ENCODE results near the gene WDR70.
"Not testable (repeated sequence)": the region's sequence is repeated elsewhere in the genome, so short reads cannot be mapped to it uniquely, and the experiment has no call there.

Gene WDR70

GRCh38 chr5:37637165-37637845 is 258.2 kb downstream of the WDR70 start:
- no peak for DNase-seq (ENCODE audit: low read depth, low spot score)

DNA sequence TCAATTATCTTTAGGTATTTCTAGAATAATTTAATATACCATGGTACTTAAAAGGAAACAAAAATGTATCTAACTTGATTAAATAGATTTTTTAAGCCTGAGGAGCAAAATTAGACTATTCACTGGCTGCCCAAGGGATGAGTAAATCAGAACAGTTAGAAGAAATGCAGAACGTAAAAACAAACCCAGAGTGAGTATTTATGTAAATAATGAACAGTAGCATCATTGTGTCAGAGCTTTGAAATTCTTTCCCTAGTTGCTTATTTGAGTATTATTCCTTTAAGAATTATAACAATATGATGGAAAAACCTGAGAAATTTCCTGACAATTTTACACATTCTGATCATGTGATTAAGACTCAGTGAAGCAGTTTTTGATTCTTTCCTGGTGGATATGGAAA is 259.8 kb downstream of the WDR70 start:
- no peak for DNase-seq (ENCODE audit: low read depth, low spot score)

DNA sequence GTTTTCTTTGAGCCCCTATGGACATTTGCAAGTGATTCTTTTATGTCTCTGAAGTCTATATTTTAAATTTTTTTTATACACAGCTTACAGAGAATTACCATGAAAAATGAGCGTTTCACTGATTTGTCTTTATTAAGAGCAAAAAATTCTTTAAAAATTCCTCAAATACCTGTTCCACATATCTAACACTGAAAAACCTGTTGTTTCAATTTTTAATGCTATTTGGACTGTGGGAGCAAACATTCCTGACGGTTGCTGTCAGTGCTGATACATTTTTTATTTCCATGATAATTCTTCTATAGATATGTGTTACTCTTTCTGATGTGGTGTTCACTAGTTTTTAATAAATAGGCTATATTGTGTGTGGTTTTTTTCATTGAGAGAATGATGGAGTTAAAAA is 261.0 kb downstream of the WDR70 start:
- DNase-seq (ENCODE audit: low read depth, low spot score), result no peak

GRCh38 chr5:37641933-37642332 is 262.8 kb downstream of the WDR70 start:
- no peak for DNase-seq (ENCODE audit: low read depth, low spot score)

DNA sequence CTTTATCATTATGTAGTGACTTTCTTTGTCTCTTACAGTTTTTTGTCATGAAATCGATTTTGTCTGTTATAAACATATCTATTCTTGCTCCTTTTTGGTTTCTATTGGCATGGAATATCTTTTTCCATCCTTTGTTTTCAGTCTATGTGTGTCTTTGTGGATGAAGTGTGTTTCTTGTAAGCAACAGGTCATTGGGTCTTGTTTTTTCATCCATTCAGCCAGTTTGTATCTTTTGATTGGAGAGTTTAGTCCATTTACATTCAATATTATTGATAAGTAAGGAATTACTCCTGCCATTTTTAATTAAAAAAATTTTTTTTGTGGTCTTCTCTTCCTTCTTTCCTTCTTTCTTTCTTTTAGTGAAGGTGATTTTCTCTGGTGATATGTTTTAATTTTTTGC is 266.6 kb downstream of the WDR70 start:
- DNase-seq (ENCODE audit: low read depth, low spot score), result no peak

GRCh38 chr5:37654566-37654965 is 275.4 kb downstream of the WDR70 start:
- not testable (repeated sequence) for DNase-seq (ENCODE audit: low read depth, low spot score)

DNA sequence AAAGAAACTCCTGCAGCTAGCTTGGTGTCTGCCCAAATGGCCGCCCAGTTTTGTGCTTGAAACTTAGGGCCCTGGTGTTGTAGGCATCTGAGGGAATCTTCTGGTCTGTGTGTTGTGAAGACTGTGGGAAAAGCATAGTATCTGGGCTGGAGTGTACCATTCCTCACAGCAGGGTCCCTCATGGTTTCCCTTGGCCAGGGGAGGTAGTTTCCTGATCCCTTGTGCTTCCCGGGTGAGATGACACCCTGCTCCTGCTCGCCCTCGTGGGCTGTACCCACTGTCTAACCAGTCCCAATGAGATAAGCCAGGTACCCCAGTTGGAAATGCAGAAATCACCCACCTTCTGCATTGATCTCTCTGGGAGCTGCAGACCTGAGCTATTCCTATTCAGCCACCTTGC is 277.9 kb downstream of the WDR70 start:
- DNase-seq (ENCODE audit: low read depth, low spot score), result no peak

DNA sequence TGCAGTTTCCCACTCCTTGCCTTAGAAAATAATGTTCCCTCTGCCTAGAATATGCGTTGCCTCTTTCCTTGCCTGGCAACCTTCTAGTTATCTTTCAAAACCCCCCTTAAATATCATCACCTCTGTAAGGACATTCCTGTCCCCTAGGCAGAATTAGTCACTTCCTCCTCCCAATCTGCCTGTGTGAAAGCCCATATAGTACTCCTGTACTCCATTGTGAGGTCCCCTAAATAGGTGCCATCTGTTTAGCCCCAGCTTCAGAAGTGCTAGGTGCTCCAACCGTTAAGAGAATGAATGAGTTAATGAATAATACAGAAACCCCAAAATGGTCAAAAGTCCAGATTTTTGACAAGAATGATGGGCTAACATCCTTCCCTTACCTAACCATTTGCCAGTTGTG is 279.3 kb downstream of the WDR70 start:
- no peak for DNase-seq (ENCODE audit: low read depth, low spot score)

GRCh38 chr5:37660319-37660718 is 281.2 kb downstream of the WDR70 start:
- DNase-seq (ENCODE audit: low read depth, low spot score), result no peak

DNA sequence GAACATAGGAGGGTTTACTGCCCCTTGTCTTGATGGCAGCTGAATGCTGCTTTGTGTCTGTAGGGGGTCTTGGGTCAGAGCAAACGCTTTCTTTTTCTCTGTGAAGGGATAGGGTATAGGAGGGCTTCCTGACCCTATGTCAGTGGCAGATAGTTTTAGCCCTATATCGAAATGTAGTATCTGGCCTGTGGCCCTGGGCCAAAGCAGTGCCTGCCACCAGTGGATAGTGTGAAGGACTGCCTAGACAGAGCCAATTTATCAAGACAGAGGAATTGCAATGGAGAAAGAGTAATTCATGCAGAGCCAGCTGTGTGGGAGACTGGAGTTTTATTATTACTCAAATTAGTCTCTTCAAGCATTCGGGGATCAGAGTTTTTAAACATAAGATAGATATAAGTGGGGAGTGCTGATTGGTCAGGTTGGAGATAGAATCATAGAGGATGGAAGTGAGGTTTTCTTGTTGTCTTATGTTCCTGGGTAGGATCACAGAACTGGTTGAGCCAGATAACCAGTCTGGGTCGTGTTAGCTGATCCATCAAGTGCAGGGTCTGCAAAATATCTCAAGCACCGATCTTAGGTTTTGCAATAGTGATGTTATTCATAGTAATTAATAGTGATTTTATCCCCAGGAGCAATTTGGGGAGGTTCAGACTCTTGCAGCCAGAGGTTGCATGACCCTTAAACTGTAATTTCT is 282.3 kb downstream of the WDR70 start:
- no peak for DNase-seq (ENCODE audit: low read depth, low spot score)

- no peak for DNase-seq (ENCODE audit: low read depth, low spot score)
Measured at GRCh38 chr5:37661951-37662350, 282.8 kb downstream of the WDR70 start.

GRCh38 chr5:37662362-37662761 is 283.2 kb downstream of the WDR70 start:
- no peak for DNase-seq (ENCODE audit: low read depth, low spot score)

- no peak for DNase-seq (ENCODE audit: low read depth, low spot score)
Measured at GRCh38 chr5:37662789-37663485, 283.8 kb downstream of the WDR70 start.

GRCh38 chr5:37663538-37663937 is 284.4 kb downstream of the WDR70 start:
- no peak for DNase-seq (ENCODE audit: low read depth, low spot score)

- DNase-seq (ENCODE audit: low read depth, low spot score), result no peak
Measured at GRCh38 chr5:37664551-37664950, 285.4 kb downstream of the WDR70 start.

- DNase-seq (ENCODE audit: low read depth, low spot score), result no peak
Measured at GRCh38 chr5:37665272-37665671, 286.2 kb downstream of the WDR70 start.

DNA sequence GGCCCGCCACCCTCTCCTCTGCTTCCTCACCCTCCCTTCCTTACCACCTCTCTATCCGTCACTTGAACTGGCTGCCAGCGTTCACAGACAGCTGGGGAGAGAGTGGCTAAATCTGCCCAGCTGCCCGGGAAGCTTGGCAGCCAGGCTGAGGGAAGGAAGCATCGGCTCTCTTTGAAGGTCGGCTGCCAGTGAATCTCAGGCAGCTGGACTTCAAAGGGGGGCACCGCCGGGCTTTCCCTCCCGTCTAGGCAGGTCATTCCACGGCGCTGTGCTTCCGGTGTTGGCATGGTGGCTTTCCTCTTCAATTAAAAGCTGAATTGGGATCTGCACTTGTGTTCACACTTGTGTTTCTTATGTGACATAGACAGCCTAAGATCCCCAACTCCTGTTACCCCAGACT is 286.8 kb downstream of the WDR70 start:
- no peak for DNase-seq (ENCODE audit: low read depth, low spot score)

GRCh38 chr5:37667430-37667829 is 288.3 kb downstream of the WDR70 start:
- no peak for DNase-seq (ENCODE audit: low read depth, low spot score)

- no peak for DNase-seq (ENCODE audit: low read depth, low spot score)
Measured at GRCh38 chr5:37667846-37668245, 288.7 kb downstream of the WDR70 start.

- DNase-seq (ENCODE audit: low read depth, low spot score), result peak; percentile 90
Measured at GRCh38 chr5:37668524-37669047, 289.5 kb downstream of the WDR70 start.

DNA sequence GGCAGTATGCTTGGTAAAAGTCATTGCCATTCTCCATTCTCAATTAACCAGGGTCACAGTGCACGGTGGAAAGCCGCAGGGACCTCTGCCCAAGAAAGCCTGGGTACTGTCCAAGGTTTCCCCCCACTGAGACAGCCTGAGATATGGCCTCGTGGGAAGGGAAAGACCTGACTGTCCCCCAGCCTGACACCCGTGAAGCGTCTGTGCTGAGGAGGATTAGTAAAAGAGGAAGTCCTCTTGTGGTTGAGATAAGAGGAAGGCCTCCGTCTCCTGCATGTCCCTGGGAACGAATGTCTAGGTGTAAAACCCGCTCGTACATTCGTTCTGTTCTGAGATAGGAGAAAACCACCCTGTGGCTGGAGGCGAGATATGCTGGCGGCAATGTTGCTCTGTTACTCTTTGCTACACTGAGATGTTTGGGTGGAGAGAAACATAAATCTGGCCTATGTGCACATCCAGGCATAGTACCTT is 293.0 kb downstream of the WDR70 start:
- DNase-seq (ENCODE audit: low read depth, low spot score), result not testable (repeated sequence)

DNA sequence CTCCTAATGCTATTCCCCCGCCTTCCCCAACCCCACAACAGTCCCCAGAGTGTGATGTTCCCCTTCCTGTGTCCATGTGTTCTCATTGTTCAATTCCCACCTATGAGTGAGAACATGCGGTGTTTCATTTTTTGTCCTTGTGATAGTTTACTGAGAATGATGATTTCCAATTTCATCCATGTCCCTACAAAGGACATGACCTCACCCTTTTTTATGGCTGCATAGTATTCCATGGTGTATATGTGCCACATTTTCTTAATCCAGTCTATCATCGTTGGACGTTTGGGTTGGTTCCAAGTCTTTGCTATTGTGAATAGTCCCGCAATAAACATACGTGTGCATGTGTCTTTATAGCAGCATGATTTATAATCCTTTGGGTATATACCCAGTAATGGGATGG is 295.2 kb downstream of the WDR70 start:
- DNase-seq (ENCODE audit: low read depth, low spot score), result not testable (repeated sequence)
